K562 (cell line): ENCODE measurements around the gene ERGIC1. TPM values are rescaled to one million over a fixed set of nuclear protein-coding genes. Genes with fewer than 3 reads are reported as not detected.

Experiments
- GABPB1 ChIP-seq: sonication (generic); formaldehyde crosslinking; IDR thresholded peaks from 2 replicates; pipeline ENCODE4 v1.8.0; 2022; ENCODE audit warnings: mild to moderate bottlenecking, missing genetic modification reagents
- HDGF ChIP-seq: fragments of 450-650 bp; IDR thresholded peaks from 2 replicates; pipeline ENCODE4 v1.6.1; 2016
- LEF1 ChIP-seq: fragments of 450-650 bp; IDR thresholded peaks from 2 replicates; pipeline ENCODE4 v1.6.1; 2016; ENCODE audit warnings: mild to moderate bottlenecking
- PYGO2 ChIP-seq: fragments of 450-650 bp; IDR thresholded peaks from 2 replicates; pipeline ENCODE4 v1.6.1; 2016; ENCODE audit warnings: mild to moderate bottlenecking, missing genetic modification characterization, moderate library complexity, missing compliant biosample characterization
- XRCC3 ChIP-seq: fragments of 450-650 bp; IDR thresholded peaks from 2 replicates; pipeline ENCODE4 v1.6.1; 2017; ENCODE audit warnings: mild to moderate bottlenecking, moderate library complexity
- ZEB2 ChIP-seq: fragments of 450-650 bp; IDR thresholded peaks from 2 replicates; pipeline ENCODE4 v1.6.1; 2016
- ZNF583 ChIP-seq: fragments of 250-450 bp; sonication (Bioruptor Pico); IDR thresholded peaks from 2 replicates; pipeline ENCODE4 v1.4.0; 2020
- ZNF77 ChIP-seq: fragments of 250-450 bp; sonication (Bioruptor Pico); IDR thresholded peaks from 2 replicates; pipeline ENCODE4 v1.5.0; 2020
- polyA plus RNA-seq, 8 experiments: library from polyadenylated mRNA; depleted of rRNA in 4 of 8; stranded (reverse) in 5 of 8; unstranded in 3 of 8; fragments of >200 nt; fragmentation: Nextera tagmentation in 2 of 8; fragmentation: Illumina TruSeq in 1 of 8; extraction: Ambion mirVana in 2 of 8; extraction: Trizol in 1 of 8; gene quantifications; 2 replicates each; pipeline versions ENCODE4 v1.2.1 to v1.2.3, GENCODE V29; 2011 to 2014; ENCODE audit warnings: inconsistent platforms in 1 of 8, missing spikeins in 1 of 8
- total RNA-seq, 7 experiments: library from RNA; depleted of rRNA in 6 of 7; stranded (reverse); fragments of >200 nt in 6 of 7; fragmentation: Illumina TruSeq in 2 of 7; extraction: Trizol in 2 of 7; gene quantifications; 2 replicates each; pipeline versions ENCODE4 v1.2.1 to v1.2.3, GENCODE V29; 2011 to 2021; ENCODE audit warnings: low replicate concordance in 1 of 7
- TF ChIP-seq, protein P1 (sequence below): sonication (generic); formaldehyde crosslinking; IDR thresholded peaks from 2 replicates; pipeline ENCODE4 v1.8.0; 2023; ENCODE audit warnings: missing genetic modification reagents, mild to moderate bottlenecking, borderline replicate concordance
- TF ChIP-seq, protein P2 (sequence below): sonication (generic); IDR thresholded peaks from 2 replicates; pipeline ENCODE4 v1.6.1; 2016

Gene ERGIC1
- total and polyA plus RNA-seq, 9 of the 15 experiments (the other 6 are each of a cell fraction or from before 2014, with no cell fraction given), result 5.5 to 68.4 (median 36.4) TPM

DNA sequence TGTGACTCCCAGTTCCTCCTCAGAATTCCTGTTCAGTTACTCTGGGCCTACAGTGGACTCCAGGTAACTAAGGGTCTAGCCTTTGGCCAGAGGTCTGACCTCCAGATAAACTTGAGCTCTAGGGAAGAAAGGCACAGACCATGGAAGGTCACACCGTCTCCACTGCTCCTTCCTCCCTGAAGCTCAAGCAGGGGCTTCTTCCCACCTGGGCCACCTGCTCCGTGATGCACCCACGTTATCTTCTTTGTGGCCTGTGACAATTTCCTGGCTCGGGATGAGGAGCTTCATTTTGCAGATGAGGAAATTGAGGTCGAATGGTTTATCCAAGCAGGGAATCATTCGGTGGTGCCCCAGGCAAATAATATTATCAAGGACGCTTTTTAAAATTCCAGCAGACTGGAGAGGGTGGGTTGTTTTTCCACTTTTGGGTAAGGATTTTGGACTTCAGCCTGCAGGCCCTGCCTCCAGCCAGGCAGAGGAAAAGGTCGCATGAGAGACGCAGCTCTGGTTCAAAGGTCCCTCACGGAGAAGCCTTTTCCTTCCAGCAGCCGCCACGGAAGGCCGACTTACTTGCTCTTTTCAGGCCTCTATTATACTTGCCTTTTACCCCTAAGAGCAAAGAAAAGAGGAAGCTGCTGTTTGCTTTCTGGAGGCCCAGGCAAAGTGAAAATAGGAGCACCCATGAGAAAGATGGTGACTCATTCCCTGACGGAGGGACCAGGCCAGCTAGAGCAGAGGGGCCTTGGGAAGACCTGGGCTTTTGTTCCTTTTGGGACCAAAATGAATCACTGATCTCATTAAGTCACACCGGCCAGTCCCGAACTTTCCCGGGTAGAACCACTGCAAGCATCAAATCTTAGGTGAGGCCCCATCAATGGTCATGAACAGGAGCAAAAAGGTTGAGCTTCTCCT is 40.2 kb upstream of the ERGIC1 start (continued):
- TF ChIP-seq, protein P1, sequence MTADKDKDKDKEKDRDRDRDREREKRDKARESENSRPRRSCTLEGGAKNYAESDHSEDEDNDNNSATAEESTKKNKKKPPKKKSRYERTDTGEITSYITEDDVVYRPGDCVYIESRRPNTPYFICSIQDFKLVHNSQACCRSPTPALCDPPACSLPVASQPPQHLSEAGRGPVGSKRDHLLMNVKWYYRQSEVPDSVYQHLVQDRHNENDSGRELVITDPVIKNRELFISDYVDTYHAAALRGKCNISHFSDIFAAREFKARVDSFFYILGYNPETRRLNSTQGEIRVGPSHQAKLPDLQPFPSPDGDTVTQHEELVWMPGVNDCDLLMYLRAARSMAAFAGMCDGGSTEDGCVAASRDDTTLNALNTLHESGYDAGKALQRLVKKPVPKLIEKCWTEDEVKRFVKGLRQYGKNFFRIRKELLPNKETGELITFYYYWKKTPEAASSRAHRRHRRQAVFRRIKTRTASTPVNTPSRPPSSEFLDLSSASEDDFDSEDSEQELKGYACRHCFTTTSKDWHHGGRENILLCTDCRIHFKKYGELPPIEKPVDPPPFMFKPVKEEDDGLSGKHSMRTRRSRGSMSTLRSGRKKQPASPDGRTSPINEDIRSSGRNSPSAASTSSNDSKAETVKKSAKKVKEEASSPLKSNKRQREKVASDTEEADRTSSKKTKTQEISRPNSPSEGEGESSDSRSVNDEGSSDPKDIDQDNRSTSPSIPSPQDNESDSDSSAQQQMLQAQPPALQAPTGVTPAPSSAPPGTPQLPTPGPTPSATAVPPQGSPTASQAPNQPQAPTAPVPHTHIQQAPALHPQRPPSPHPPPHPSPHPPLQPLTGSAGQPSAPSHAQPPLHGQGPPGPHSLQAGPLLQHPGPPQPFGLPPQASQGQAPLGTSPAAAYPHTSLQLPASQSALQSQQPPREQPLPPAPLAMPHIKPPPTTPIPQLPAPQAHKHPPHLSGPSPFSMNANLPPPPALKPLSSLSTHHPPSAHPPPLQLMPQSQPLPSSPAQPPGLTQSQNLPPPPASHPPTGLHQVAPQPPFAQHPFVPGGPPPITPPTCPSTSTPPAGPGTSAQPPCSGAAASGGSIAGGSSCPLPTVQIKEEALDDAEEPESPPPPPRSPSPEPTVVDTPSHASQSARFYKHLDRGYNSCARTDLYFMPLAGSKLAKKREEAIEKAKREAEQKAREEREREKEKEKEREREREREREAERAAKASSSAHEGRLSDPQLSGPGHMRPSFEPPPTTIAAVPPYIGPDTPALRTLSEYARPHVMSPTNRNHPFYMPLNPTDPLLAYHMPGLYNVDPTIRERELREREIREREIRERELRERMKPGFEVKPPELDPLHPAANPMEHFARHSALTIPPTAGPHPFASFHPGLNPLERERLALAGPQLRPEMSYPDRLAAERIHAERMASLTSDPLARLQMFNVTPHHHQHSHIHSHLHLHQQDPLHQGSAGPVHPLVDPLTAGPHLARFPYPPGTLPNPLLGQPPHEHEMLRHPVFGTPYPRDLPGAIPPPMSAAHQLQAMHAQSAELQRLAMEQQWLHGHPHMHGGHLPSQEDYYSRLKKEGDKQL (CRISPR knock-in tag), result no peak
- TF ChIP-seq ZNF583 (CRISPR knock-in tag) (0 out of 2 replicates have a peak, but pooled peaks have one; percentile 43), GABPB1 (no peak; the same call in 1 of the 2 replicates), ZNF77 (CRISPR knock-in tag) (no peak), LEF1 (peak; percentile 35; the same call in 1 of the 2 replicates), XRCC3 (no peak), PYGO2 (no peak), HDGF (no peak), ZEB2 (no peak)
- TF ChIP-seq, protein P2, sequence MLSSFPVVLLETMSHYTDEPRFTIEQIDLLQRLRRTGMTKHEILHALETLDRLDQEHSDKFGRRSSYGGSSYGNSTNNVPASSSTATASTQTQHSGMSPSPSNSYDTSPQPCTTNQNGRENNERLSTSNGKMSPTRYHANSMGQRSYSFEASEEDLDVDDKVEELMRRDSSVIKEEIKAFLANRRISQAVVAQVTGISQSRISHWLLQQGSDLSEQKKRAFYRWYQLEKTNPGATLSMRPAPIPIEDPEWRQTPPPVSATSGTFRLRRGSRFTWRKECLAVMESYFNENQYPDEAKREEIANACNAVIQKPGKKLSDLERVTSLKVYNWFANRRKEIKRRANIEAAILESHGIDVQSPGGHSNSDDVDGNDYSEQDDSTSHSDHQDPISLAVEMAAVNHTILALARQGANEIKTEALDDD, result no peak
